T-cell (primary cell): ENCODE measurements around the gene DYNC1LI1. TPM values are rescaled to one million over a fixed set of nuclear protein-coding genes. Genes with fewer than 3 reads are reported as not detected.

Experiments used
- ATAC-seq, 4 experiments: fragments of 200-7000 bp in 3 of 4; fragments of 150-1000 bp in 1 of 4; cut with Tn5 transposase; replicated peaks in 1 of 4; 1 replicate in 3 of 4; 2 replicates in 1 of 4; pipeline ENCODE4 v1.10.0; 2021; ENCODE audit warnings: moderate library complexity in 3 of 4, mild to moderate bottlenecking in 2 of 4, moderate number of reproducible peaks in 1 of 4
- CTCF ChIA-PET, 2 donors: fragments of 300-600 bp; sonication (Branson Sonifier 250); formaldehyde crosslinking; loops; one replicate each; lab custom pipeline; 2022; ENCODE audit warnings: antibody characterized with exemption in 2 of 2; lab: Charles Lee
- POLR2A ChIA-PET, 2 donors: fragments of 300-600 bp; sonication (Branson Sonifier 250); formaldehyde crosslinking; loops; one replicate each; lab custom pipeline; 2022; ENCODE audit warnings: antibody characterized with exemption in 2 of 2; lab: Charles Lee
- DNase-seq, 35 experiments: peaks; one replicate each; pipeline versions ENCODE4 v3.0.0 to v3.0.0-alpha.2; 2013 to 2023
- H3K27ac ChIP-seq: one replicate; pipeline ENCODE4 v1.5.1; 2013; ENCODE audit warnings: low read length
- H3K27me3 ChIP-seq, 2 experiments: replicated peaks in 1 of 2; 1 replicate in 1 of 2; 2 replicates in 1 of 2; pipeline versions ENCODE4 v1.6.1 to v1.7.0; 2013; ENCODE audit warnings: low read length in 1 of 2, mixed read lengths in 1 of 2; ENCODE audit not compliant: control insufficient read depth in 2 of 2, insufficient read depth in 2 of 2; ENCODE audit errors: extremely low read depth in 1 of 2
- H3K36me3 ChIP-seq, 2 donors: 1 replicate in 1 of 2; 2 replicates in 1 of 2; pipeline versions ENCODE4 v1.6.1 to v1.7.0; 2013; ENCODE audit warnings: low read length in 1 of 2; ENCODE audit not compliant: control insufficient read depth in 2 of 2, insufficient read depth in 1 of 2; ENCODE audit errors: extremely low read depth in 1 of 2
- H3K4me1 ChIP-seq, 2 experiments: 1 replicate in 1 of 2; 2 replicates in 1 of 2; pipeline versions ENCODE4 v1.6.1 to v1.7.0; 2013; ENCODE audit warnings: low read length in 2 of 2, mixed read lengths in 1 of 2; ENCODE audit not compliant: insufficient read depth in 2 of 2, control insufficient read depth in 1 of 2; ENCODE audit errors: extremely low read depth in 1 of 2
- H3K4me3 ChIP-seq, 2 donors: 1 replicate in 1 of 2; 2 replicates in 1 of 2; pipeline versions ENCODE4 v1.5.1 to v1.7.0; 2013; ENCODE audit warnings: mild to moderate bottlenecking in 2 of 2, low read length in 1 of 2, moderate library complexity in 1 of 2; ENCODE audit not compliant: control insufficient read depth in 1 of 2; ENCODE audit errors: extremely low read depth in 1 of 2
- H3K9me3 ChIP-seq: 2 replicates; pipeline ENCODE4 v1.7.0; 2013
- H3K27ac Mint-ChIP-seq, 2 donors: one replicate each; pipeline ENCODE4 v1.8.0; 2020 to 2021; ENCODE audit warnings: mild to moderate bottlenecking in 2 of 2, mixed read lengths in 2 of 2
- H3K27me3 Mint-ChIP-seq, 2 donors: one replicate each; pipeline ENCODE4 v1.8.0; 2021 to 2022; ENCODE audit warnings: mixed read lengths in 2 of 2
- H3K36me3 Mint-ChIP-seq: one replicate; pipeline ENCODE4 v1.8.0; 2021; ENCODE audit warnings: mixed read lengths
- H3K4me1 Mint-ChIP-seq, 3 donors: one replicate each; pipeline ENCODE4 v1.8.0; 2020 to 2022; ENCODE audit warnings: mixed read lengths in 3 of 3, mild to moderate bottlenecking in 1 of 3
- H3K4me3 Mint-ChIP-seq, 3 donors: one replicate each; pipeline ENCODE4 v1.8.0; 2020 to 2022; ENCODE audit warnings: mild to moderate bottlenecking in 3 of 3, mixed read lengths in 3 of 3, moderate library complexity in 3 of 3
- H3K9me3 Mint-ChIP-seq, 3 donors: one replicate each; pipeline ENCODE4 v1.8.0; 2020 to 2022; ENCODE audit warnings: mixed read lengths in 3 of 3
- WGBS: methylation state at CpG from one replicate; pipeline ENCODE4 v1.1.5; 2013; ENCODE audit warnings: missing lambda C conversion rate; ENCODE audit not compliant: insufficient coverage; 5-methylcytosine and 5-hydroxymethylcytosine counted together
- total RNA-seq, 35 experiments: library from RNA in 6 of 35; stranded (reverse) in 6 of 35; fragments of 120-200 nt in 1 of 35; gene quantifications; one replicate each; pipeline versions ENCODE4 v1.2.1 to v1.2.4 and lab custom pipeline; 2013 to 2026

Gene DYNC1LI1
- total RNA-seq, 5 donors from 2014 or later (not counting 1 experiment from before 2014, with no cell fraction given) = 24.7 to 32.6 (median 28.2) TPM

GRCh38 chr3:32499585-32499984 is 71.1 kb downstream of the DYNC1LI1 start:
- Mint-ChIP-seq H3K27me3 (no peaks in the 10 kb centered on the region), H3K36me3 (peaks cover 19% of the 10 kb centered on the region), H3K9me3 (no peaks in the 10 kb centered on the region), H3K27ac (peak overlapping the region in 1 of 2 donors; percentile 31), H3K4me1 (peaks cover 58 to 69% (median 64%) of the 10 kb centered on the region in 3 donors), H3K4me3 (no peak overlapping the region)
- Histone ChIP-seq H3K27ac (no peak overlapping the region), H3K4me1 (peaks cover 13 to 15% of the 10 kb centered on the region in 2 experiments), H3K27me3 (no peaks in the 10 kb centered on the region), H3K36me3 (peaks cover 0 to 6% of the 10 kb centered on the region in 2 donors), H3K9me3 (no peaks in the 10 kb centered on the region), H3K4me3 (no peak overlapping the region)
- WGBS = no CpG with 5 or more reads among the region's 2 CpGs
- CTCF ChIA-PET = interaction anchor here (0.5 to 1.2 kb wide), 4 partner anchors 32 to 184 kb away, joined by 3 to 5 read pairs (median 3); no protein-coding TSS in a partner anchor
- POLR2A ChIA-PET = interaction anchor here in 1 of 2 donors (0.5 kb wide), 1 partner anchor 10 kb away, joined by 3 read pairs; no protein-coding TSS in a partner anchor
- DNase-seq (no peak), ATAC-seq (no peak)

- Mint-ChIP-seq H3K9me3 (no peaks in the 10 kb centered on the region), H3K36me3 (peaks cover 19% of the 10 kb centered on the region), H3K4me3 (no peak overlapping the region), H3K27me3 (no peaks in the 10 kb centered on the region), H3K27ac (no peak overlapping the region), H3K4me1 (peaks cover 58 to 69% (median 64%) of the 10 kb centered on the region in 3 donors)
- DNase-seq = no peak
- H3K27me3 ChIP-seq = no peaks in the 10 kb centered on the region
- H3K4me3 ChIP-seq = no peak overlapping the region
- ChIA-PET CTCF (interaction anchor here (0.5 to 1.2 kb wide), 5 partner anchors 74 to 445 kb away, joined by 3 to 6 read pairs (median 4); no protein-coding TSS in a partner anchor), POLR2A (interaction anchor here (0.6 kb wide), 2 partner anchors 66 to 71 kb away, joined by 3 read pairs; no protein-coding TSS in a partner anchor)
- peaks cover 14 to 15% of the 10 kb centered on the region in 2 experiments for H3K4me1 ChIP-seq
- no CpG with 5 or more reads among the region's 3 CpGs for WGBS
- H3K9me3 ChIP-seq = no peaks in the 10 kb centered on the region
- H3K27ac ChIP-seq = no peak overlapping the region
- peaks cover 0 to 6% of the 10 kb centered on the region in 2 donors for H3K36me3 ChIP-seq
- ATAC-seq = no peak
Measured at GRCh38 chr3:32498992-32499391, 71.7 kb downstream of the DYNC1LI1 start.

- peaks cover 57 to 65% (median 64%) of the 10 kb centered on the region in 3 donors for H3K4me1 Mint-ChIP-seq
- H3K9me3 ChIP-seq = no peaks in the 10 kb centered on the region
- H3K4me1 ChIP-seq = peaks cover 14 to 15% of the 10 kb centered on the region in 2 experiments
- H3K27me3 ChIP-seq = no peaks in the 10 kb centered on the region
- peaks cover 19% of the 10 kb centered on the region for H3K36me3 Mint-ChIP-seq
- DNase-seq = no peak
- ATAC-seq = no peak
- no peak overlapping the region for H3K27ac ChIP-seq
- H3K4me3 ChIP-seq = no peak overlapping the region
- no CpG with 5 or more reads among the region's 3 CpGs for WGBS
- no peak overlapping the region for H3K4me3 Mint-ChIP-seq
- CTCF ChIA-PET = interaction anchor here (0.5 to 1.0 kb wide), 4 partner anchors 9 to 446 kb away, joined by 3 to 6 read pairs (median 4); no protein-coding TSS in a partner anchor
- H3K36me3 ChIP-seq = peaks cover 0 to 6% of the 10 kb centered on the region in 2 donors
- no peaks in the 10 kb centered on the region for H3K27me3 Mint-ChIP-seq
- POLR2A ChIA-PET = interaction anchor here (0.6 to 1.0 kb wide), 5 partner anchors 66 to 933 kb away, joined by 3 to 6 read pairs (median 3); no protein-coding TSS in a partner anchor
- no peak overlapping the region for H3K27ac Mint-ChIP-seq
- H3K9me3 Mint-ChIP-seq = no peaks in the 10 kb centered on the region
Measured at GRCh38 chr3:32498252-32498651, 72.4 kb downstream of the DYNC1LI1 start.

- peaks cover 0 to 11% of the 10 kb centered on the region in 2 donors for H3K36me3 ChIP-seq
- Mint-ChIP-seq H3K27me3 (no peaks in the 10 kb centered on the region), H3K4me1 (peaks cover 41 to 44% (median 41%) of the 10 kb centered on the region in 3 donors), H3K4me3 (no peak overlapping the region), H3K36me3 (peaks cover 19% of the 10 kb centered on the region), H3K27ac (no peak overlapping the region), H3K9me3 (no peaks in the 10 kb centered on the region)
- CTCF ChIA-PET = interaction anchor here in 1 of 2 donors (0.9 to 1.1 kb wide), 2 partner anchors 15 to 120 kb away, joined by 4 to 5 read pairs; no protein-coding TSS in a partner anchor
- ATAC-seq = no peak
- no peak overlapping the region for H3K27ac ChIP-seq
- no peaks in the 10 kb centered on the region for H3K9me3 ChIP-seq
- no CpG with 5 or more reads among the region's 2 CpGs for WGBS
- H3K4me3 ChIP-seq = no peak overlapping the region
- POLR2A ChIA-PET = interaction anchor here in 1 of 2 donors (1.3 kb wide), 1 partner anchor 11 kb away, joined by 5 read pairs; no protein-coding TSS in a partner anchor
- no peaks in the 10 kb centered on the region for H3K27me3 ChIP-seq
- DNase-seq = no peak
- H3K4me1 ChIP-seq = peaks cover 5 to 8% of the 10 kb centered on the region in 2 experiments
Measured at GRCh38 chr3:32495609-32496008, 75.0 kb downstream of the DYNC1LI1 start.

- DNase-seq = no peak
- Mint-ChIP-seq H3K4me1 (peaks cover 36 to 39% (median 36%) of the 10 kb centered on the region in 3 donors), H3K9me3 (no peaks in the 10 kb centered on the region), H3K27ac (no peak overlapping the region), H3K27me3 (no peaks in the 10 kb centered on the region), H3K4me3 (no peak overlapping the region), H3K36me3 (peaks cover 19% of the 10 kb centered on the region)
- no peaks in the 10 kb centered on the region for H3K9me3 ChIP-seq
- peaks cover 0 to 12% of the 10 kb centered on the region in 2 donors for H3K36me3 ChIP-seq
- peaks cover 4% of the 10 kb centered on the region in 2 experiments for H3K4me1 ChIP-seq
- POLR2A ChIA-PET = no interaction called here
- CTCF ChIA-PET = no interaction called here
- H3K27me3 ChIP-seq = no peaks in the 10 kb centered on the region
- H3K27ac ChIP-seq = no peak overlapping the region
- H3K4me3 ChIP-seq = no peak overlapping the region
- no peak for ATAC-seq
Measured at GRCh38 chr3:32495085-32495484, 75.6 kb downstream of the DYNC1LI1 start.

- no peaks in the 10 kb centered on the region for H3K27me3 Mint-ChIP-seq
- ChIA-PET CTCF (interaction anchor here in 1 of 2 donors (0.6 to 1.0 kb wide), 3 partner anchors 9 to 38 kb away, joined by 3 to 4 read pairs (median 3); no protein-coding TSS in a partner anchor), POLR2A (no interaction called here)
- Histone ChIP-seq H3K27me3 (no peaks in the 10 kb centered on the region), H3K9me3 (no peaks in the 10 kb centered on the region), H3K4me3 (no peak overlapping the region), H3K4me1 (peaks cover 4% of the 10 kb centered on the region in 2 experiments), H3K27ac (no peak overlapping the region), H3K36me3 (peaks cover 0 to 11% of the 10 kb centered on the region in 2 donors)
- H3K4me3 Mint-ChIP-seq = no peak overlapping the region
- no peak overlapping the region for H3K27ac Mint-ChIP-seq
- no peaks in the 10 kb centered on the region for H3K9me3 Mint-ChIP-seq
- ATAC-seq (no peak), DNase-seq (no peak)
- WGBS = 45% methylated on average over 1 of the region's 3 CpGs
- H3K4me1 Mint-ChIP-seq = peaks cover 26 to 30% (median 27%) of the 10 kb centered on the region in 3 donors
- peaks cover 16% of the 10 kb centered on the region for H3K36me3 Mint-ChIP-seq
Measured at GRCh38 chr3:32493437-32494414, 76.9 kb downstream of the DYNC1LI1 start.
